ENCODE measurements around the gene ZNF24.

Gene ZNF24

GRCh38 chr18:35376742-35377695, 32.8 kb upstream of the ZNF24 start, which contains the start of gene ZNF396:
ZNF396 (minus strand) TSS chr18:35377337; CDS start chr18:35374292, 3,045 bp downstream.
- Histone ChIP-seq H3K4me1 (no peaks in the 10 kb centered on the region), H3K36me3 (no peaks in the 10 kb centered on the region), H3K27me3 (no peaks in the 10 kb centered on the region), H3K9me3 (no peaks in the 10 kb centered on the region), H3K4me3 (ENCODE audit: low read depth, low read length) (peak within 1 kb of the TSS; percentile 56)
- TF ChIP-seq CTCF (IDR thresholded peaks at IDR 0.05; ENCODE audit: low read depth, low read length) = no peak
- DNase-seq = peak; percentile 55

GRCh38 chr18:35376393-35376741, 32.1 kb upstream of the ZNF24 start:
- H3K27me3 ChIP-seq = no peaks in the 10 kb centered on the region
- DNase-seq = no peak

GRCh38 chr18:35374708-35375107, 30.5 kb upstream of the ZNF24 start:
- H3K4me1 ChIP-seq = no peaks in the 10 kb centered on the region
- no peaks in the 10 kb centered on the region for H3K27me3 ChIP-seq
- no peak overlapping the region for H3K4me3 ChIP-seq (ENCODE audit: low read depth, low read length)
- H3K9me3 ChIP-seq = no peaks in the 10 kb centered on the region
- no peak for DNase-seq
- TF ChIP-seq CTCF (IDR thresholded peaks at IDR 0.05; ENCODE audit: low read depth, low read length) = no peak
- no peaks in the 10 kb centered on the region for H3K36me3 ChIP-seq

More at GRCh38 chr18:35376393-35376741, 32.1 kb upstream of the ZNF24 start:
- peak overlapping the region; percentile 56 for H3K4me3 ChIP-seq (ENCODE audit: low read depth, low read length)
- TF ChIP-seq CTCF (IDR thresholded peaks at IDR 0.05; ENCODE audit: low read depth, low read length) = no peak
- H3K9me3 ChIP-seq = no peaks in the 10 kb centered on the region
- H3K36me3 ChIP-seq = no peaks in the 10 kb centered on the region
- no peaks in the 10 kb centered on the region for H3K4me1 ChIP-seq

GRCh38 chr18:35371412-35372195, 27.4 kb upstream of the ZNF24 start:
- Histone ChIP-seq H3K36me3 (no peaks in the 10 kb centered on the region), H3K27me3 (no peaks in the 10 kb centered on the region), H3K4me1 (no peaks in the 10 kb centered on the region), H3K4me3 (ENCODE audit: low read depth, low read length) (no peak overlapping the region), H3K9me3 (no peaks in the 10 kb centered on the region)
- TF ChIP-seq CTCF (IDR thresholded peaks at IDR 0.05; ENCODE audit: low read depth, low read length) = no peak
- no peak for DNase-seq

GRCh38 chr18:35369126-35369525, 24.9 kb upstream of the ZNF24 start:
- Histone ChIP-seq H3K4me1 (no peaks in the 10 kb centered on the region), H3K36me3 (no peaks in the 10 kb centered on the region), H3K4me3 (ENCODE audit: low read depth, low read length) (no peak overlapping the region), H3K27me3 (no peaks in the 10 kb centered on the region), H3K9me3 (no peaks in the 10 kb centered on the region)
- no peak for DNase-seq
- TF ChIP-seq CTCF (IDR thresholded peaks at IDR 0.05; ENCODE audit: low read depth, low read length) = no peak
